ENCODE measurements around the gene TMCC3. TPM values are rescaled to one million over a fixed set of nuclear protein-coding genes. Genes with fewer than 3 reads are reported as not detected.
"Not testable (repeated sequence)": the region's sequence is repeated elsewhere in the genome, so short reads cannot be mapped to it uniquely, and the experiment has no call there.

The TMCC3 gene
- total and polyA plus RNA-seq, 2 donors from 2014 or later, result 6.7 to 14.7 TPM

DNA sequence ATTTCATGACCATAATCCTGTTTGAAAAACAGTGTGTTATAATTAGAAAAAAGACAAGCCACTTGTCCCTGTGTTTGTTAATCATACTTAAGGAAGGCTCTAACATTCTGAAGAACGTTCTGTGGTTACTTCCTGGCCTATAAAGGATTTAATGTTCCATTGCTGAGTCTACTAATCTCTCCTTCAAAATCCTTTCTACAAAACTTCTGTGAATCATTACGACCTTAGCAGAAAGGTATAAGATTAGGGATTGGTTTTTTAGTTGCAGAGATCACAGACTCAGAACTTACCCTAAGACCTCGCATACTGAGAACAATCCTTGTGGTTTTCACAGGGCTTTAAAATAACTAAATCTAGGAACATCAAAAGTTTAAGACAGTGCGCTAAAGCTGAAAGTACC lies 48.3 kb downstream of the TMCC3 start:
- FAIRE-seq (no peak), DNase-seq (no peak)
- Histone ChIP-seq H3K36me3 (ENCODE audit: control insufficient read depth in 2 of 3, insufficient read depth in 3 of 3, low read length in 3 of 3) (no peaks in the 10 kb centered on the region), H3K9me3 (ENCODE audit: control insufficient read depth in 2 of 3, insufficient read depth in 1 of 3, low read length in 3 of 3) (peaks cover 0 to 4% (median 0%) of the 10 kb centered on the region in 3 donors), H3K9ac (ENCODE audit: low read length in 3 of 3) (no peak overlapping the region), H3K4me3 (ENCODE audit: low read length in 3 of 3) (no peak overlapping the region), H3K27me3 (ENCODE audit: control insufficient read depth, insufficient read depth, low read length) (no peaks in the 10 kb centered on the region), H3K27ac (ENCODE audit: low read depth in 2 of 2, low read length in 2 of 2) (no peak overlapping the region), H3K4me1 (ENCODE audit: control insufficient read depth in 2 of 3, insufficient read depth in 2 of 3, low read depth in 1 of 3, low read length in 3 of 3) (no peaks in the 10 kb centered on the region)
- intact Hi-C loops (cut with DNase I), result no loop called here
- TF ChIP-seq, protein P1, sequence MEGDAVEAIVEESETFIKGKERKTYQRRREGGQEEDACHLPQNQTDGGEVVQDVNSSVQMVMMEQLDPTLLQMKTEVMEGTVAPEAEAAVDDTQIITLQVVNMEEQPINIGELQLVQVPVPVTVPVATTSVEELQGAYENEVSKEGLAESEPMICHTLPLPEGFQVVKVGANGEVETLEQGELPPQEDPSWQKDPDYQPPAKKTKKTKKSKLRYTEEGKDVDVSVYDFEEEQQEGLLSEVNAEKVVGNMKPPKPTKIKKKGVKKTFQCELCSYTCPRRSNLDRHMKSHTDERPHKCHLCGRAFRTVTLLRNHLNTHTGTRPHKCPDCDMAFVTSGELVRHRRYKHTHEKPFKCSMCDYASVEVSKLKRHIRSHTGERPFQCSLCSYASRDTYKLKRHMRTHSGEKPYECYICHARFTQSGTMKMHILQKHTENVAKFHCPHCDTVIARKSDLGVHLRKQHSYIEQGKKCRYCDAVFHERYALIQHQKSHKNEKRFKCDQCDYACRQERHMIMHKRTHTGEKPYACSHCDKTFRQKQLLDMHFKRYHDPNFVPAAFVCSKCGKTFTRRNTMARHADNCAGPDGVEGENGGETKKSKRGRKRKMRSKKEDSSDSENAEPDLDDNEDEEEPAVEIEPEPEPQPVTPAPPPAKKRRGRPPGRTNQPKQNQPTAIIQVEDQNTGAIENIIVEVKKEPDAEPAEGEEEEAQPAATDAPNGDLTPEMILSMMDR (IDR thresholded peaks at IDR 0.05; ENCODE audit: borderline replicate concordance, extremely low read depth, insufficient read depth), result no peak

DNA sequence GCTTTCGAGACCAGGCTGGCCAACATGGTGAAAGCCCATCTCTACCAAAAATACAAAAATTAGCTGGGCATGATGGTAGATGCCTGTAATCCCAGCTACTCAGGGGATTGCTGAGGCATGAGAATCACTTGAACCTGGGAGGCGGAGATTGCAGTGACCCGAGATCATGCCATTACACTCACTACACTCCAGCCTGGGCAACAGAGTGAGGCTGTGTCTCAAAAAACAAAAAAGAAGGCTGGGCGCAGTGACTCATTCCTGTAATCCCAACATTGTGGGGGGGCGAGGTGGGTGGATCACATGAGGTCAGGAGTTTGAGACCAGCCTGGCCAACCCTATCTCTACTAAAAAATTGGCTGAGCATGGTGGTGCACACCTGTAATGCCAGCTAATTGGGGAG lies 49.0 kb downstream of the TMCC3 start:
- FAIRE-seq; H3K4me1 ChIP-seq (ENCODE audit: control insufficient read depth in 2 of 3, insufficient read depth in 2 of 3, low read depth in 1 of 3, low read length in 3 of 3); DNase-seq; H3K27ac ChIP-seq (ENCODE audit: low read depth in 2 of 2, low read length in 2 of 2); H3K4me3 ChIP-seq (ENCODE audit: low read length in 3 of 3); H3K36me3 ChIP-seq (ENCODE audit: control insufficient read depth in 2 of 3, insufficient read depth in 3 of 3, low read length in 3 of 3); H3K9ac ChIP-seq (ENCODE audit: low read length in 3 of 3); H3K9me3 ChIP-seq (ENCODE audit: control insufficient read depth in 2 of 3, insufficient read depth in 1 of 3, low read length in 3 of 3); H3K27me3 ChIP-seq (ENCODE audit: control insufficient read depth, insufficient read depth, low read length); intact Hi-C loops (cut with DNase I): not testable (repeated sequence)

- Histone ChIP-seq H3K36me3 (ENCODE audit: control insufficient read depth in 2 of 3, insufficient read depth in 3 of 3, low read length in 3 of 3) (no peaks in the 10 kb centered on the region), H3K27ac (ENCODE audit: low read depth in 2 of 2, low read length in 2 of 2) (no peak overlapping the region), H3K27me3 (ENCODE audit: control insufficient read depth, insufficient read depth, low read length) (no peaks in the 10 kb centered on the region), H3K9me3 (ENCODE audit: control insufficient read depth in 2 of 3, insufficient read depth in 1 of 3, low read length in 3 of 3) (no peaks in the 10 kb centered on the region), H3K9ac (ENCODE audit: low read length in 3 of 3) (no peak overlapping the region), H3K4me1 (ENCODE audit: control insufficient read depth in 2 of 3, insufficient read depth in 2 of 3, low read depth in 1 of 3, low read length in 3 of 3) (no peaks in the 10 kb centered on the region), H3K4me3 (ENCODE audit: low read length in 3 of 3) (no peak overlapping the region)
- FAIRE-seq, result no peak
- intact Hi-C loops (cut with DNase I), result no loop called here
- no peak for DNase-seq
- TF ChIP-seq, protein P1 (IDR thresholded peaks at IDR 0.05; ENCODE audit: borderline replicate concordance, extremely low read depth, insufficient read depth), result no peak
Observed at GRCh38 chr12:94599189-94599588, 51.2 kb downstream of the TMCC3 start.

- Histone ChIP-seq H3K27me3 (ENCODE audit: control insufficient read depth, insufficient read depth, low read length) (no peaks in the 10 kb centered on the region), H3K9me3 (ENCODE audit: control insufficient read depth in 2 of 3, insufficient read depth in 1 of 3, low read length in 3 of 3) (no peaks in the 10 kb centered on the region), H3K36me3 (ENCODE audit: control insufficient read depth in 2 of 3, insufficient read depth in 3 of 3, low read length in 3 of 3) (no peaks in the 10 kb centered on the region), H3K9ac (ENCODE audit: low read length in 3 of 3) (no peak overlapping the region), H3K4me1 (ENCODE audit: control insufficient read depth in 2 of 3, insufficient read depth in 2 of 3, low read depth in 1 of 3, low read length in 3 of 3) (no peaks in the 10 kb centered on the region), H3K27ac (ENCODE audit: low read depth in 2 of 2, low read length in 2 of 2) (no peak overlapping the region), H3K4me3 (ENCODE audit: low read length in 3 of 3) (no peak overlapping the region)
- intact Hi-C loops (cut with DNase I), result no loop called here
- no peak for DNase-seq
- FAIRE-seq, result no peak
- TF ChIP-seq, protein P1 (IDR thresholded peaks at IDR 0.05; ENCODE audit: borderline replicate concordance, extremely low read depth, insufficient read depth), result no peak
Observed at GRCh38 chr12:94597268-94597667, 53.1 kb downstream of the TMCC3 start.
